Right atrium auricular region (tissue), 2 donors: ENCODE measurements around the gene RAB28. TPM values are rescaled to one million over a fixed set of nuclear protein-coding genes. Genes with fewer than 3 reads are reported as not detected.

Source experiments
- DNase-seq: peaks from one replicate; pipeline ENCODE4 v3.0.0-alpha.2; 2019; ENCODE audit warnings: low spot score
- H3K27ac ChIP-seq, 2 donors: fragments of 200-600 bp; sonication (generic); 1 replicate in 1 of 2; 2 replicates in 1 of 2; pipeline ENCODE4 v1.5.1; 2016 to 2019
- H3K27me3 ChIP-seq, 2 donors: fragments of 200-600 bp; sonication (generic); one replicate each; pipeline versions ENCODE4 v1.5.1 to v1.6.0; 2017 to 2019
- H3K36me3 ChIP-seq: fragments of 200-600 bp; sonication (generic); one replicate; pipeline ENCODE4 v1.5.1; 2016
- H3K4me1 ChIP-seq, 2 donors: fragments of 200-600 bp; sonication (generic); one replicate each; pipeline versions ENCODE4 v1.5.1 to v1.6.0; 2017 to 2019
- H3K4me3 ChIP-seq, 2 donors: fragments of 200-600 bp; sonication (generic); 1 replicate in 1 of 2; 2 replicates in 1 of 2; pipeline ENCODE4 v1.5.1; 2017 to 2019; ENCODE audit warnings: mild to moderate bottlenecking in 1 of 2, moderate library complexity in 1 of 2
- H3K9me3 ChIP-seq, 2 donors: fragments of 200-600 bp; sonication (generic); one replicate each; pipeline ENCODE4 v1.5.1; 2019
- CTCF ChIP-seq, 2 donors: fragments of 200-600 bp; sonication (generic); IDR thresholded peaks; one replicate each; pipeline ENCODE4 v1.5.1; 2019; ENCODE audit warnings: antibody characterized with exemption in 2 of 2
- total RNA-seq, 2 donors: library from RNA; depleted of rRNA; stranded (reverse); fragments of >200 nt; gene quantifications; one replicate each; pipeline ENCODE4 v1.1.0, GENCODE V29; 2016

The RAB28 gene
- total RNA-seq, 2 donors from 2014 or later, result 15.3 to 19.8 TPM

DNA sequence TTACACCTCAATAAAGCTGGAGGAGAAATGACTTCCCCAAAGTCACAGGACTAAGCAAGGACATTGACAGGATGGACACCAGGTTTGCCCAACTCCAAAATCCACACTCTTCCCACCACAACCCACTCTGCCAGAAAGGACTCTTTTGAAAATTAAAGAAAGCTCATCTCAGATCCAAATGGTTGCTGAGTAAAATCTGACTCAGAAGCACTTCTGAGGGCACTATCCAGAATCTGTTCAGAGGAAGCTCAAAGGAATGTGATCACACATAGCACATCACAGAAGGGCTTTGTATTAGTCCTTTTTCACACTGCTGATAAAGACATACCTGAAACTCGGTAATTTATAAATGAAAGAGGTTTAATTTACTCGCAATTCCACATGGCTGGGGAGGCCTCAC is 155.5 kb downstream of the RAB28 start:
- H3K4me3 ChIP-seq, result no peak overlapping the region
- no peaks in the 10 kb centered on the region for H3K9me3 ChIP-seq
- no peak for DNase-seq
- no peak overlapping the region for H3K27ac ChIP-seq
- no peak for TF ChIP-seq CTCF (IDR thresholded peaks at IDR 0.05)
- no peaks in the 10 kb centered on the region for H3K4me1 ChIP-seq
- H3K36me3 ChIP-seq, result no peaks in the 10 kb centered on the region
- H3K27me3 ChIP-seq, result no peaks in the 10 kb centered on the region

DNA sequence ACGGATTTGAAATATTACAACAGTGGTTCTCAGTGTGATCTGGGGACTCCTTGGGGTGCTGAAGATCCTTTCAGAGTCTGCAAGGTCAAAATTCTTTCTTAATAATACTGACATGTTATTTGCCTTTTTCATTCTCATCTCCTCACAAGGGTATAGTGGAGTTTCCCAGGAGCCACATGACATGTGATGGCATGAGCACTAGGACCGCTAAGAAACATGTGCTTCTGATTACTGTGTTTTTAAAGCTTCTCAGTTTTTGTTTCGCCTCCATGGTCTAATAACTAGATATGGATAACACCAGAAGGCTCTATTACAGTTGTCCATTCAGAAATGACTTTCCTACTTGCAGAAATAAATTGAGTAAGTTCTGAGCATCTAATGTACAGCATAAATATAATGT is 156.1 kb downstream of the RAB28 start:
- no peak overlapping the region for H3K4me3 ChIP-seq
- no peaks in the 10 kb centered on the region for H3K4me1 ChIP-seq
- H3K9me3 ChIP-seq, result no peaks in the 10 kb centered on the region
- DNase-seq, result no peak
- TF ChIP-seq CTCF (IDR thresholded peaks at IDR 0.05), result no peak
- H3K27me3 ChIP-seq, result no peaks in the 10 kb centered on the region
- H3K36me3 ChIP-seq, result no peaks in the 10 kb centered on the region
- H3K27ac ChIP-seq, result no peak overlapping the region

DNA sequence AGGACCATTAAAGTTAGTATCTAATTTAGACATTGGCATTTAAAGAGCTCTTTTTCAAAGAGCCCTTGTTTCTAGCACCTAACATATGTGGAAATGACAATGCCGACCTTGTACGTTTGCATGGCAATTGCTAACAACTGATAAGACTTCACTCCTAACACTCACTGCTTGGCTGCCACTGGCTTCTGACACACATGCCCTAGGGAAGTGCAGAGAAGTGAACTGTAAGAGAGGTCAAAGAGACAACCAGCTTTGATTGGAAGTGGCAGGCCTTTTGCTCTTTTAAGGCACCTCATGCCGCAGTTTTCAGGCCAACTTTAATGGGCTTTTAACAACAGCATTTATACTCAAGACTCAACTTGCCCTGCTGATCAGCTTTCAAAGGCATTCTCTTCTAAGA is 158.4 kb downstream of the RAB28 start:
- Histone ChIP-seq H3K9me3 (peaks cover 0 to 15% of the 10 kb centered on the region in 2 donors), H3K4me1 (no peaks in the 10 kb centered on the region), H3K27me3 (no peaks in the 10 kb centered on the region), H3K36me3 (no peaks in the 10 kb centered on the region), H3K4me3 (no peak overlapping the region), H3K27ac (no peak overlapping the region)
- DNase-seq, result no peak
- TF ChIP-seq CTCF (IDR thresholded peaks at IDR 0.05), result no peak

- Histone ChIP-seq H3K27ac (no peak overlapping the region), H3K36me3 (no peaks in the 10 kb centered on the region), H3K4me3 (no peak overlapping the region), H3K27me3 (no peaks in the 10 kb centered on the region), H3K9me3 (peaks cover 0 to 15% of the 10 kb centered on the region in 2 donors), H3K4me1 (no peaks in the 10 kb centered on the region)
- no peak for DNase-seq
- no peak for TF ChIP-seq CTCF (IDR thresholded peaks at IDR 0.05)
These were observed 160.2 kb downstream of the RAB28 start for GRCh38 chr4:13323921-13324320.

GRCh38 chr4:13322681-13323101 is 161.4 kb downstream of the RAB28 start:
- no peak overlapping the region for H3K27ac ChIP-seq
- H3K36me3 ChIP-seq, result no peaks in the 10 kb centered on the region
- H3K27me3 ChIP-seq, result no peaks in the 10 kb centered on the region
- TF ChIP-seq CTCF (IDR thresholded peaks at IDR 0.05), result no peak
- H3K4me3 ChIP-seq, result no peak overlapping the region
- H3K4me1 ChIP-seq, result no peaks in the 10 kb centered on the region
- no peak for DNase-seq
- peaks cover 0 to 15% of the 10 kb centered on the region in 2 donors for H3K9me3 ChIP-seq

Other genes starting within 250 kb of the RAB28 start
- gene NKX3-2, start 60.2 kb upstream of the RAB28 start, total RNA-seq, result not detected
- 10 to 100 TPM; 16.2 to 20.0 TPM for gene BOD1L1, start 143.4 kb upstream of the RAB28 start, total RNA-seq